T1000 (cell line): ENCODE measurements around the gene TNS3.

Source experiments
- DNase-seq: peaks from one replicate; lab custom pipeline; 2025; ENCODE audit warnings: mixed read lengths; lab: John Stamatoyannopoulos, UW

Gene TNS3

GRCh38 chr7:47581438-47581803 lies 490 bp downstream of the TNS3 start:
- no peak for DNase-seq

- DNase-seq: no peak
These were observed 1.0 kb downstream of the TNS3 start for GRCh38 chr7:47580811-47581331.

- no peak for DNase-seq
These were observed 1.7 kb downstream of the TNS3 start for GRCh38 chr7:47580175-47580706.

GRCh38 chr7:47579458-47579857 lies 2.5 kb downstream of the TNS3 start:
- no peak for DNase-seq

GRCh38 chr7:47578579-47579270 lies 3.2 kb downstream of the TNS3 start:
- peak; percentile 29 for DNase-seq

GRCh38 chr7:47577321-47577919 lies 4.5 kb downstream of the TNS3 start:
- no peak for DNase-seq

- no peak for DNase-seq
These were observed 5.0 kb downstream of the TNS3 start for GRCh38 chr7:47576866-47577306.

GRCh38 chr7:47576031-47576865 lies 5.7 kb downstream of the TNS3 start:
- no peak for DNase-seq

- DNase-seq: no peak
These were observed 7.2 kb downstream of the TNS3 start for GRCh38 chr7:47574482-47575329.

- DNase-seq: no peak
These were observed 8.0 kb downstream of the TNS3 start for GRCh38 chr7:47573758-47574481.

GRCh38 chr7:47572939-47573757 lies 8.8 kb downstream of the TNS3 start:
- DNase-seq: no peak

- DNase-seq: no peak
These were observed 9.8 kb downstream of the TNS3 start for GRCh38 chr7:47572094-47572445.

GRCh38 chr7:47571331-47572093 lies 10.4 kb downstream of the TNS3 start:
- peak; percentile 78 for DNase-seq

GRCh38 chr7:47570649-47571050 lies 11.3 kb downstream of the TNS3 start:
- DNase-seq: no peak

GRCh38 chr7:47568547-47568946 lies 13.4 kb downstream of the TNS3 start:
- DNase-seq: no peak

- no peak for DNase-seq
These were observed 13.9 kb downstream of the TNS3 start for GRCh38 chr7:47568056-47568455.

- no peak for DNase-seq
These were observed 16.2 kb downstream of the TNS3 start for GRCh38 chr7:47565640-47566250.

- no peak for DNase-seq
These were observed 18.4 kb downstream of the TNS3 start for GRCh38 chr7:47563521-47563920.
